Activated T-helper 1 cell treated with Interleukin-2 at 50 U/mL for 16 hours (primary cell): ENCODE measurements around the gene SLC35A4.
"Not testable (repeated sequence)": the region's sequence is repeated elsewhere in the genome, so short reads cannot be mapped to it uniquely, and the experiment has no call there.

Source experiments
- DNase-seq: peaks from one replicate; pipeline ENCODE4 v3.0.0-alpha.2; 2020; ENCODE audit warnings: low read depth

SLC35A4 gene

DNA sequence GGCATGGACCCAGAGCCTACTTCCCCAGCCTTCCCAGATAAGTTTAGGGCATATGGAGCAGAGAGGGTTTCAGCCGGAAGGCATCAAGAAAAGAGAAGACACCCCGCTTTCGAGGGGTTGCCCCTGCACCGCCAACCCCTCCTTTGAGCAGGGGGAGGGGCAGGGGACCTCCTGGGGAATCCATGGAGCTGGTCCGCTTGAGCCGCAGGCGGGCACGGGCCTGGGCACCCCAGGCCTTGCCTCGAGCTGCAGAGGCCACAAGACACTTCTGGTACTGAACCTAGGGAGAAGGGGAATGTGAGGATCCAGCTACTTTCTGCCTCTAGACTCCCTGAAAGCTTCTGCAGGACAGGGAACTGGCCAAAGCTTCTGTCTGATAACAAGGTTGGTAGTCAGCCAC, 6.1 kb upstream of the SLC35A4 start:
- DNase-seq = no peak

GRCh38 chr5:140560227-140560626, 4.4 kb upstream of the SLC35A4 start:
- DNase-seq = no peak

GRCh38 chr5:140561753-140562523, 2.7 kb upstream of the SLC35A4 start:
- DNase-seq = no peak

GRCh38 chr5:140563596-140563995, 1.0 kb upstream of the SLC35A4 start:
- DNase-seq = no peak

GRCh38 chr5:140565024-140565779, 574 bp downstream of the SLC35A4 start:
- DNase-seq = no peak

GRCh38 chr5:140565780-140566095, 1.1 kb downstream of the SLC35A4 start:
- DNase-seq = no peak

DNA sequence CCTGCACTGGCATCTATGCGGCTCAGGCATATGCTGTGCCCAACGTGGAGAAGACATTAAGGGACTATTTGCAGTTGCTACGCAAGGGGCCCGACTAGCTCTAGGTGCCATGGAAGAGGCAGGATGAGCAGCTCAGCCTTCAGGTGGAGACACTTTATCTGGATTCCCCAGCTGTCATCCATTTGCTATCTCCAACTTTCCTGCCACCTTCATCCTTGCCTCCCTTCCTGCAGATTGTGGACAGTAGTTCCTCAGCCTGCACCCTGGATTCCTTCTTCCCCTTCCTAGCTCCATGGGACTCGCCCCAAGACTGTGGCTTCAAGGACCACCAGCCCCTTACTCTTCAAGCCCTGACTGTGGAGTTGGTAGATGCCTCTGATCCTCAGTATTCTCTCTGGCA, 2.0 kb downstream of the SLC35A4 start:
- DNase-seq = no peak

DNA sequence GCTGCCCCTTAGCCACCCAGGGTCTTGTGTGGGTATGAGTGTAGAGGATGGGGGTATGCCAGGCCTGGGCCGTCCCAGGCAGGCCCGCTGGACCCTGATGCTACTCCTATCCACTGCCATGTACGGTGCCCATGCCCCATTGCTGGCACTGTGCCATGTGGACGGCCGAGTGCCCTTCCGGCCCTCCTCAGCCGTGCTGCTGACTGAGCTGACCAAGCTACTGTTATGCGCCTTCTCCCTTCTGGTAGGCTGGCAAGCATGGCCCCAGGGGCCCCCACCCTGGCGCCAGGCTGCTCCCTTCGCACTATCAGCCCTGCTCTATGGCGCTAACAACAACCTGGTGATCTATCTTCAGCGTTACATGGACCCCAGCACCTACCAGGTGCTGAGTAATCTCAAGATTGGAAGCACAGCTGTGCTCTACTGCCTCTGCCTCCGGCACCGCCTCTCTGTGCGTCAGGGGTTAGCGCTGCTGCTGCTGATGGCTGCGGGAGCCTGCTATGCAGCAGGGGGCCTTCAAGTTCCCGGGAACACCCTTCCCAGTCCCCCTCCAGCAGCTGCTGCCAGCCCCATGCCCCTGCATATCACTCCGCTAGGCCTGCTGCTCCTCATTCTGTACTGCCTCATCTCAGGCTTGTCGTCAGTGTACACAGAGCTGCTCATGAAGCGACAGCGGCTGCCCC, 2.6 kb downstream of the SLC35A4 start:
- no peak for DNase-seq

- no peak for DNase-seq
These were observed 3.2 kb downstream of the SLC35A4 start for GRCh38 chr5:140567871-140568270.

DNA sequence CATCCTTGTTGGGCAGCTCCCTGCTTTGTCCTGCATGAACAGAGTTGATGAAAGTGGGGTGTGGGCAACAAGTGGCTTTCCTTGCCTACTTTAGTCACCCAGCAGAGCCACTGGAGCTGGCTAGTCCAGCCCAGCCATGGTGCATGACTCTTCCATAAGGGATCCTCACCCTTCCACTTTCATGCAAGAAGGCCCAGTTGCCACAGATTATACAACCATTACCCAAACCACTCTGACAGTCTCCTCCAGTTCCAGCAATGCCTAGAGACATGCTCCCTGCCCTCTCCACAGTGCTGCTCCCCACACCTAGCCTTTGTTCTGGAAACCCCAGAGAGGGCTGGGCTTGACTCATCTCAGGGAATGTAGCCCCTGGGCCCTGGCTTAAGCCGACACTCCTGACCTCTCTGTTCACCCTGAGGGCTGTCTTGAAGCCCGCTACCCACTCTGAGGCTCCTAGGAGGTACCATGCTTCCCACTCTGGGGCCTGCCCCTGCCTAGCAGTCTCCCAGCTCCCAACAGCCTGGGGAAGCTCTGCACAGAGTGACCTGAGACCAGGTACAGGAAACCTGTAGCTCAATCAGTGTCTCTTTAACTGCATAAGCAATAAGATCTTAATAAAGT, 3.9 kb downstream of the SLC35A4 start:
- DNase-seq = no peak

DNA sequence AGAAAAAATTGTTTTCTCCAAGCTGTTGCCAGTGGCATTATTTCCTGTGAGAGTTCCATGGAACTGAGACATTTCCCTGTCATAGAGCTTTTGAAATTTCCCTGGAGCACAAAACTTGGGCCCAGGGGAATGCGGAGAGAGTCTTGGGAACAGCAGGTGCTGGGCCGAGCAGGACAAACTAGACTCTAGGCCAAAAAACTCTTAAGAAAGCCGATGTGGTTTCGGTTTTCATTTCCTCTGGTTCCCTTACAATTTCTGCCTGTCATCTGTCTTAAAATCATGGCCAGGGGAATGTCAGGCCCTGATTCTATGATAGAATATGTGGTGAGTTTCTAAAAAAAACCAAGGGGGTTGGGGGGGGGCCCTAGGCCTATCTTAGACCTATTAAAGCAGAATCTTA, 4.6 kb downstream of the SLC35A4 start:
- DNase-seq = no peak

- DNase-seq = no peak
These were observed 5.4 kb downstream of the SLC35A4 start for GRCh38 chr5:140570058-140570457.

DNA sequence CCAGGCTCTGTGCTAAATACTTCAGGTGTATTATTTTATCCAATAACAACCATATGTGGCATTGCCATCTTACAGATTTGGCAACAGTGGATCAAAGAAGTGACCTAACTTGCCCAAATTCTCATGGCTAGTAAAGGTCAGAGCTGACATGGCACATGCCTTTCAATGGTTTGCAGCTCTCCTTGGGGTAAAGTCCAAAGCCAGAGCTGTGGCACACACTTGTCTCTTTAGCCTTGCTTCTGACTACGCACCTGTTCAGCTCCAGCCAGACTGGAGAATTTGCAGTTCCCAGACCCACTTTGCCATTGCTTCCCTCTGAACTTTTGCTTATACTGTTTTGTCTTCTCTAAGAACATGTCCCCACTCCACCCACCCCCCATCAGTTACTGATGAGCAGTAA, 5.9 kb downstream of the SLC35A4 start:
- no peak for DNase-seq

DNA sequence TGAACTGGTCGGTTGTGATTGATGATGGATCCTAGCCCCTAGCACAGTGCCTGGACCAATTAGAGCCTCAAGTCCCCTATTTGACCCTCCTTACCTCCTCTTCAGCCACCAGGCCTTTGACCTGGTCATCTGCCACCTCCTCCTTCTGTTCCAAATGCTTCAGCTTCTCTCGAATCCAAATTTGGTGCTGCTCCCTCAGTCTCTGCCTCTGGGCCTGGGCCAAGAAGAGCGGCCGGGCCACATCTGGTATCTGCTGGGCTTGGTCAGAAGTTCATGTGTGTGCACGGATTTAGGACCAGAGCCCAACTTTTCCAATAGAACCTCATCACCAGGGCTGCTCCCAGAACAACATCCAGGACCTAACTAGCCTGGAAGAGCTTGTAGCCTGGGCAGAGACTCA, 6.5 kb downstream of the SLC35A4 start:
- DNase-seq = no peak

- DNase-seq = no peak
These were observed 9.1 kb downstream of the SLC35A4 start for GRCh38 chr5:140573683-140574082.

DNA sequence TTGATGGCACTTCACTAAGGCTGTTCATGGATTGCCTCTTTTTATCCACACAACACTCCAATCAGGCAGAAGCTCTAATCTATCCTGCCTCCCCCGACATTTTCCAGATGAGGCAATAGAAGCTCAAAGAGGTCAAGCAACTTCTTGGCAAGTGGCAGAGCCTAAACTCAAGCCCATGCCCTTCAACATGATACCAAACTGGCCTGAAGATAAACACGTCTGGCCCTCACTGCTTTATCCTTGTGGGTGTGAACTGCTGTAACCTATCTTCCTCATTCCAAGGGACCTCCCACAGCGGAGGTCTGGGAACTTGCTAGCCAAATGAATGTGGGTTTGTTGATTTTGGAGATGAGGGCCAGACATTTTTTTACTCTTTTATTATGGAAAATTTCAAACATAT, 9.5 kb downstream of the SLC35A4 start:
- no peak for DNase-seq

DNA sequence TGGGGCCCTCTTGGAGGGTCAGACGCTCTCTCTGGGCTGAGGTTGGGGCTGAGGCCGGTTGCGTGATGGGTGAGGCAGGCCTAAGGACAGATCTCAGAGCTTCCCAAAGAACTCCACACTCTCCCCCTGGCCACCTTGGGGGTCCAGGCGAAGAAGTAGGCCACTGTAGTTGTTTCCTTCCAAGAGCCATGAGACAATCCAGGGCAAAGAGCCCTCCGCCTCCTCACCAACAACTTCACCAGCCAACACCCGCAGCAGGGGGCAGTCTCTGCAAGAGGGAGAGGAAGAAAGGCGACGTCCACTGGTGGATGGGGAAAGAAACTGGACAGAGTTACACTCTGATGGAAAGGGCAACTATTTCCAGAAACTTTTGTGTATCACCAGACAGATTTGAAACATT, 10.7 kb downstream of the SLC35A4 start:
- DNase-seq = no peak

GRCh38 chr5:140576776-140577201, 12.2 kb downstream of the SLC35A4 start:
- DNase-seq = no peak

DNA sequence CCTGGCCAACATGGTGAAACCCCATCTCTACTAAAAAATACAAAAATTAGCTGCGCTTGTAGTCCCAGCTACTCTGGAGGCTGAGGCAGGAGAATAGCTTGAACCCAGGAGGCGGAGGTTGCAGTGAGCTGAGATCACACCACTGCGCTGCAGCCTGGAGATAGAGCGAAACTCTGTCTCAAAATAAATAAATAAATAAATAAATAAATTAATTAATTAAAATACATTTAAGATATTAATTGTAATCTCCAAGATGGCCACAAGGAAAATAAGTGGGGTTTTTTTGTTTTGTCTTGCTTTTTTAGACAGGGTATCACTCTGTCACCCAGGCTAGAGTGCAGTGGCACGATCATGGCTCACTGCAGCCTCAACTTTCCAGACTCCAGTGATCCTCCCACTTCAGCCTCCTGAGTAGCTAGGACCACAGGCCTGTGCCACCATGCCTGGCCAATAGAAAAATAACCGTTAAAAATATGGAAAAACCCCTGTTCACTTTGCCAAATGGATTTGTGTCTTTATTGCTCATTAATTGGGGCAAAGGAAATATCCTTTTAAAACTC, 14.6 kb downstream of the SLC35A4 start:
- DNase-seq = not testable (repeated sequence)

- DNase-seq = no peak
These were observed 22.9 kb downstream of the SLC35A4 start for GRCh38 chr5:140587495-140587894.

DNA sequence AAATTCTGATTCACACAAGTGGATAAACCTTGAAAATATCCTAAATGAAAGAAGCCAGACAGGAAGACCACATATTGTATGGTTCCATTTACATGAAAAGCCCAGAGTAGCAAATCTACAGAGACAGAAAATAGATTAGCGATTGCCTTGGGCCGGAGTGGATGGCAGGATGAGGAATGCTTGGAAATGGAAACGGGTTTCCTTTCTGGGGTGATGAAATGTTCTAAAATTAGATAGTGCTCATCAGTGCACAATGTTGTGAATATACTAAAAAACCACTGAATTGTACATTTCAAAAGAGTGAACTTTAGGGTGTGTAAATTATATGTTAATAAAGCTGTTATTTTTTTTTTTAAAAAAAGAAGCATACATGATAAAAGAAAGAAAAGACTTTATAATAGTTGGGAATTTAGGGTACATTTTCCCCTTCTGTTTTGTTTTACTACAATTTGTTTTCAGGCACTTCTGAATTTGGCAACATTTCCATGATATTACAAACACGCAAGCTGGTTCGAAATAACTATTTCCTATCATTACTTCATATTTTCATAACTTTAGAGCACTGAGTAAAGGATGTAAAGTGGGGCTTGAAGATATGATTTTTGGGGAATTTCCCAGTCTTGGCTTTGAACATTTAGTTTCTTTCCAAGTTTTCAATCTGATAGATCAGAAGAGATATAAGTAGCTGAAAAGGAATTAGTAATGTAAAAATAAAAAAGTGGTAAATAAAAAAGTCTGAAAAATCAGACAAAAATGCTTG, 23.9 kb downstream of the SLC35A4 start:
- DNase-seq = no peak

DNA sequence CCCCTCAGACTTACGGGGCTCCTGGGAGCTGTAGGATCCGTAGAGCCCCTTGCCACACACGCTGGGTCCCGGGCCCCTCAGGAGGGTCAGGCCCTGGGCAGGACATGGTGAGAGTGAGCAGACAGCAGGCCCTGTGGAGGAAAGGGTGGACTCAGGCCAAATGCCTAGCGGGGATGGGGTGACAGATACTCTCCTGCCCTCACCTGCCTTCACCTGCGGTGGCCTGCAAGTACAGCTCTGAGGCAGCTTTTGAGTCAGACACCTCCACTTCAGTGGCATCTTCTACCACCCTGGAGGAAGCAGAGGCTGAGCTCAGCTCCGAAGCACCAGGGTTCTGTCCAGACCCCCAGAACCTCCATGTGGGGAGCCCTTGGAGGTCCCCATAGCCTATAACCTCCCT, 26.2 kb downstream of the SLC35A4 start:
- DNase-seq = no peak
